Epithelial cell of esophagus (primary cell): ENCODE results near the gene PPFIA1.

ENCODE experiments used
- DNase-seq: peaks from one replicate; pipeline ENCODE4 v3.0.0; 2010; ENCODE audit warnings: low read depth
- H3K4me3 ChIP-seq: 2 replicates; pipeline ENCODE4 v1.5.1; 2011; ENCODE audit warnings: mild to moderate bottlenecking, low read length, control low read depth
- CTCF ChIP-seq: IDR thresholded peaks from 2 replicates; pipeline ENCODE4 v1.5.1; 2011; ENCODE audit warnings: low read depth, mild to moderate bottlenecking, low read length, control low read depth, inconsistent platforms; ENCODE audit not compliant: insufficient read depth; ENCODE audit errors: missing control alignments

The PPFIA1 gene

DNA sequence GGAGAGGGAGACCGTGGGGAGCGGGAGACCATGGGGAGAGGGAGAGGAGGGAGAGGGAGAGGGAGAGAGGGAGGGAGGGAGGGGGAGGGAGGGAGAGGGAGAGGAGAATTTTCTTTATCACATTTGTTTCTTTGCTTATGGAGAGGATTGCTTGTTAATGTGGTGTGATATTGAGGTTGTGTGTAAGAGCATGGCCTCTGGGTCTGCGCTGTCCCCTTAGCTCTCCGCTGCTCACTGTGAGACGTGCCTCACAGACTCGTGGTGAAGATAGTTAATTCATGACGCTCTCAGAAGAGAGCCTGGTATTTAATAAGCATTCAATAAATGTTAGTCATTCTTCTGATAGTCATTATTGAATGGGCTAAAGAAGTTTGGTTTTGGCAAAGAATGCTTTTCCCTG, 26.2 kb downstream of the PPFIA1 start:
- no peak overlapping the region for H3K4me3 ChIP-seq
- no peak for TF ChIP-seq CTCF
- no peak for DNase-seq

DNA sequence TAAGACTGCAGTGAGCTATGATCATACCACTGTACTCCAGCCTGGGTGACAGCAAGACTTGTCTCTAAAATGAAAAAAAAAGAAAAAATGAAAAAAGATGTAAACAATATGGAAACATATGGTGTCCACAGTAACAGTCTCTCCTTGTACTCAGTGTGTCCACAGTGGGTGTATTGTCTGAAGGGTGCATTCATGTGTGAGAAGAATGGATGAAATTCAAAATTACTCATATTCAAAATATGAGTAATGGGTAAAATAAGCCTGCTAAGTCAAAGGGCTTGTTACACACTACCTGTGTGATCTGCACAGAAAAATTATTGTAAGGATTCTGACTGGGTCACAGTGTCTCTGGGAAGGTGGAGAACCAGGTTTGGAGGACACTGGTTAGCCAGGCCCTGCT, 26.9 kb downstream of the PPFIA1 start:
- no peak for TF ChIP-seq CTCF
- peak; percentile 25 for DNase-seq
- no peak overlapping the region for H3K4me3 ChIP-seq

GRCh38 chr11:70298243-70298915, 27.9 kb downstream of the PPFIA1 start:
- no peak overlapping the region for H3K4me3 ChIP-seq
- TF ChIP-seq CTCF = no peak
- DNase-seq = no peak

GRCh38 chr11:70299636-70300035, 29.1 kb downstream of the PPFIA1 start:
- no peak overlapping the region for H3K4me3 ChIP-seq
- TF ChIP-seq CTCF = no peak
- DNase-seq = no peak

- no peak overlapping the region for H3K4me3 ChIP-seq
- no peak for DNase-seq
- no peak for TF ChIP-seq CTCF
Observed at GRCh38 chr11:70301191-70301590, 30.7 kb downstream of the PPFIA1 start.

DNA sequence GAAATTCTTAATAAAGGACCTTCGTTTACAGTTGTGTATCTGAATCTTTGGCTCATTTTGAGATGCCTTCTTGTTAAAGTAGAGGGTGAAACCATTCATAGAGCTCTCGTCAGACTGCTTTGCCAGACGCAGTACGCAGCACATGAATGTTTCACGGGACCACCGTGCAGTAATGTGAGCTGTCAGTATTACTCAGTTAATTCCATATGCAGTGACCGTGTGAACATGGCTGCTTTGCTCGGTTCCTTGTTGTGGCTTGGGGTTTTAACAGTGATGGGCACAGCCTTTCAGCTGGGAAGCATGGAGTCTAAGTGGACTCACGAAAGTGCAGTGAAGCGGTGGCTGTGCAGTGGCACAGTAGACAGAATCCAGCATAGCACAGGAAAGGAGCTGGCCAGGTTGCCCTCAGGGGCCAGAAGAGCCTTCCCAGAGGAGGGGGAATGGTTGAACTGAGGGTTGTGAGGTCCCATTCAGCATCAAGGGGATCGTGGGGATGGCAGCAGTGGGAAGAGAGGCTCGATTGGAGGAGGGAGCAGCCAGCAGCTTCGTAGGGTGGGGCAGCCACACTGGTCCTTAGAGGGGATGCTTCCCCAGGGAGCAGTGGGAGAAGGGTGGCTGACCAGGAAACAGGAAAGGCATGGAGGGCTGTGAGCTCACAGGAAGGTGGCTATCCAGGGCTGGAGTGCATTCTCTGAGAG, 31.4 kb downstream of the PPFIA1 start:
- no peak overlapping the region for H3K4me3 ChIP-seq
- no peak for TF ChIP-seq CTCF
- DNase-seq = no peak

GRCh38 chr11:70302419-70302752, 31.9 kb downstream of the PPFIA1 start:
- TF ChIP-seq CTCF = no peak
- no peak overlapping the region for H3K4me3 ChIP-seq
- DNase-seq = no peak
